Upper lobe of left lung (tissue), 4 donors: ENCODE measurements around the gene ADH5.
"Not testable (repeated sequence)": the region's sequence is repeated elsewhere in the genome, so short reads cannot be mapped to it uniquely, and the experiment has no call there.

Source experiments
- EP300 ChIP-seq, 4 donors: sonication (generic); formaldehyde crosslinking; IDR thresholded peaks; one replicate each; pipeline ENCODE4 v1.5.1; 2017; ENCODE audit warnings: antibody characterized with exemption in 4 of 4, control low read depth in 2 of 4
- POLR2A ChIP-seq, 4 donors: fragments of 450-650 bp; IDR thresholded peaks; one replicate each; pipeline ENCODE4 v1.5.1; 2016 to 2017; ENCODE audit warnings: antibody characterized with exemption in 4 of 4, mild to moderate bottlenecking in 2 of 4
- POLR2AphosphoS5 ChIP-seq, 2 donors: sonication (generic); formaldehyde crosslinking; IDR thresholded peaks; one replicate each; pipeline ENCODE4 v1.5.1; 2017; ENCODE audit warnings: antibody characterized with exemption in 2 of 2
- TF ChIP-seq, protein P1 (sequence below), 6 experiments: fragments of 450-650 bp in 4 of 6; fragments of 200-600 bp in 2 of 6; sonication (generic) in 2 of 6; IDR thresholded peaks; one replicate each; pipeline ENCODE4 v1.5.1; 2016 to 2019; ENCODE audit warnings: antibody characterized with exemption in 6 of 6

DNA sequence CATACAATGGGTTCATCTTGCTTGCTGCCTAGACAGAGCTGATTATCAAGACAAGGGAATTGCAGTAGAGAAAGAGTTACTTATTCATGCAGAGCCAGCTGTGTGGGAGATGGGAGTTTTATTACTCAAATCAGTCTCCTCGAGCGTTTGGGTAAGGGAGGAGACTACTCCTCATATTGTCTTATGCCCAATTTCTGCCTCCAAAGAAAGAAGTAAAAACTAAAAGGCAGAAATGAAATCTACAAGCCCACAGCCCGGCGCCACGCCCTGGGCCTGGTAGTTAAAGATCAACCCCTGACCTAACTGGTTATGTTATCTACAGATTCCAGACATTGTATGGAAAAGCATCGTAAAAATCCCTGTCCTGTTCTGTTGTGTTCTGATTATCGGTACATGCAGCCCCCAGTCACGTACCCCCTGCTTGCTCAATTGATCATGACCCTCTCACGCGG is 64.8 kb downstream of the ADH5 start:
- TF ChIP-seq POLR2AphosphoS5, POLR2A, EP300 (IDR thresholded peaks at IDR 0.05): not testable (repeated sequence)
- TF ChIP-seq, protein P1, sequence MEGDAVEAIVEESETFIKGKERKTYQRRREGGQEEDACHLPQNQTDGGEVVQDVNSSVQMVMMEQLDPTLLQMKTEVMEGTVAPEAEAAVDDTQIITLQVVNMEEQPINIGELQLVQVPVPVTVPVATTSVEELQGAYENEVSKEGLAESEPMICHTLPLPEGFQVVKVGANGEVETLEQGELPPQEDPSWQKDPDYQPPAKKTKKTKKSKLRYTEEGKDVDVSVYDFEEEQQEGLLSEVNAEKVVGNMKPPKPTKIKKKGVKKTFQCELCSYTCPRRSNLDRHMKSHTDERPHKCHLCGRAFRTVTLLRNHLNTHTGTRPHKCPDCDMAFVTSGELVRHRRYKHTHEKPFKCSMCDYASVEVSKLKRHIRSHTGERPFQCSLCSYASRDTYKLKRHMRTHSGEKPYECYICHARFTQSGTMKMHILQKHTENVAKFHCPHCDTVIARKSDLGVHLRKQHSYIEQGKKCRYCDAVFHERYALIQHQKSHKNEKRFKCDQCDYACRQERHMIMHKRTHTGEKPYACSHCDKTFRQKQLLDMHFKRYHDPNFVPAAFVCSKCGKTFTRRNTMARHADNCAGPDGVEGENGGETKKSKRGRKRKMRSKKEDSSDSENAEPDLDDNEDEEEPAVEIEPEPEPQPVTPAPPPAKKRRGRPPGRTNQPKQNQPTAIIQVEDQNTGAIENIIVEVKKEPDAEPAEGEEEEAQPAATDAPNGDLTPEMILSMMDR (IDR thresholded peaks at IDR 0.05): not testable (repeated sequence)
